ENCODE measurements around the gene PARN.

PARN gene

DNA sequence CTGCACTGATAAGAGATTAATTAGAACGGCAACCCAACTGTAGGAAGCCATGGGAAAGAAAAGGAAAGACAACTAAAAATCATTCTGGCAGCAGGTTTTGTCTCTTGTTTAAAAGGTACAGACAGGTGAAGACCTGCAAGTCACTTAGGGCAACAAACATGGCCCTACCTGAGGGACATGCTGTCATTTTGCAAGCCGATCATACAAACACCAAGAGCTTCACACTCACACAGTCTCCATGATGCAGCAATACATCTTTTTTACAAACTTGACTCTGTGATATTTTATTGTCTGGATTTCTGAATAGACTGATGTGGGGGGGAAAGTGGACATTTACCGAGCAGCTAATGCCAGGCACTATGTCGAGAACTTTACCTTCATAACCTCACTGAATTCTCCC, 101.8 kb downstream of the PARN start:
- no peak for TF ChIP-seq JUND (IDR thresholded peaks at IDR 0.05; ENCODE audit: low read depth)
- no peak for DNase-seq (ENCODE audit: low read depth in 1 of 2, low spot score in 1 of 2)
- in situ Hi-C loops (cut with HindIII; ENCODE audit: low pct_unique_long_range_greater_than_20kb, low sequenced_read_pairs) = no loop called here

- no peak for TF ChIP-seq JUND (IDR thresholded peaks at IDR 0.05; ENCODE audit: low read depth)
- DNase-seq (ENCODE audit: low read depth in 1 of 2, low spot score in 1 of 2) = no peak
- in situ Hi-C loops (cut with HindIII; ENCODE audit: low pct_unique_long_range_greater_than_20kb, low sequenced_read_pairs) = no loop called here
Measured at GRCh38 chr16:14527411-14528044, 102.5 kb downstream of the PARN start.

GRCh38 chr16:14525596-14525995, 104.5 kb downstream of the PARN start:
- no peak for TF ChIP-seq JUND (IDR thresholded peaks at IDR 0.05; ENCODE audit: low read depth)
- in situ Hi-C loops (cut with HindIII; ENCODE audit: low pct_unique_long_range_greater_than_20kb, low sequenced_read_pairs) = no loop called here
- no peak for DNase-seq (ENCODE audit: low read depth in 1 of 2, low spot score in 1 of 2)

DNA sequence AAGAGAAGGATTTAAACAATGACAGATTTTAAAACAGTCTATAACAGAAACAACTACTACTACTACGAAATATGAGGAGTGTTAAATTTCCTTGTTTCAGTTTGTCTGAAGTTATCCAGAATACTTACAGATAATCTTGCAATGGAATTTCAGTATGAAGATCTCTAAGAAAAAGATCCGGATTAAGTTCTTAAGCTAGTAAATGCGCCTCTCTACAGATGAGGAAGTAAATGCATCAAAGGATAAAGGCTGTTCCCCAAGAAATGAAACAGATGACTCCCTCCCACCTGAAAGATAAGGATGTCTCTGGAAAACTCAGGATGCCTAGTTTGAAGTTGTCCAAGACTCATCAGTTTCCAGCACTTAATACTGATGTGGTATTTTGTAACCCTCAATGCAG, 105.1 kb downstream of the PARN start:
- TF ChIP-seq JUND (IDR thresholded peaks at IDR 0.05; ENCODE audit: low read depth) = no peak
- no peak for DNase-seq (ENCODE audit: low read depth in 1 of 2, low spot score in 1 of 2)
- in situ Hi-C loops (cut with HindIII; ENCODE audit: low pct_unique_long_range_greater_than_20kb, low sequenced_read_pairs) = no loop called here

- in situ Hi-C loops (cut with HindIII; ENCODE audit: low pct_unique_long_range_greater_than_20kb, low sequenced_read_pairs) = no loop called here
- TF ChIP-seq JUND (IDR thresholded peaks at IDR 0.05; ENCODE audit: low read depth) = no peak
- no peak for DNase-seq (ENCODE audit: low read depth in 1 of 2, low spot score in 1 of 2)
Measured at GRCh38 chr16:14523632-14524031, 106.4 kb downstream of the PARN start.

DNA sequence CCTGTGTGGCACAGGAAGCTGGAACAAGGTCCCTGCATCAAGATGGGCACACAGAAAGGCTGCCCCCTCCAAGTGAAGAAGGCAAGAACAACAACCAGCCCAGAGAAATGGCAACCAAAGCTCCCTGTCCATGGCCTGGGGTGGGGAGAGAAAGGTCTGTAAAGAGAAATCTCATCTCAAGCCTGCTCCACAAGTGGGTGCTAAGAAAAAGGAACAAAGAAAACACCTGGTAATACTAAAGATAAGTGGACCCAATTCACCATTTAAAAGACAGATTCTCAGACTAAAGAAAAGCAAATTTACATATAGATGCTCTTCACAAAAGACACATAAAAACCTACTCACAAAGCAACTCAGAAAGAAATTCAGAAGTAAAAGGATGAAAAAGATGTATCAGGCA, 107.4 kb downstream of the PARN start:
- in situ Hi-C loops (cut with HindIII; ENCODE audit: low pct_unique_long_range_greater_than_20kb, low sequenced_read_pairs) = no loop called here
- DNase-seq (ENCODE audit: low read depth in 1 of 2, low spot score in 1 of 2) = no peak
- no peak for TF ChIP-seq JUND (IDR thresholded peaks at IDR 0.05; ENCODE audit: low read depth)

GRCh38 chr16:14520753-14521152, 109.3 kb downstream of the PARN start:
- no peak for DNase-seq (ENCODE audit: low read depth in 1 of 2, low spot score in 1 of 2)
- in situ Hi-C loops (cut with HindIII; ENCODE audit: low pct_unique_long_range_greater_than_20kb, low sequenced_read_pairs) = no loop called here
- TF ChIP-seq JUND (IDR thresholded peaks at IDR 0.05; ENCODE audit: low read depth) = no peak

GRCh38 chr16:14514967-14515366, 115.1 kb downstream of the PARN start:
- in situ Hi-C loops (cut with HindIII; ENCODE audit: low pct_unique_long_range_greater_than_20kb, low sequenced_read_pairs) = no loop called here
- DNase-seq (ENCODE audit: low read depth in 1 of 2, low spot score in 1 of 2) = no peak
- no peak for TF ChIP-seq JUND (IDR thresholded peaks at IDR 0.05; ENCODE audit: low read depth)

DNA sequence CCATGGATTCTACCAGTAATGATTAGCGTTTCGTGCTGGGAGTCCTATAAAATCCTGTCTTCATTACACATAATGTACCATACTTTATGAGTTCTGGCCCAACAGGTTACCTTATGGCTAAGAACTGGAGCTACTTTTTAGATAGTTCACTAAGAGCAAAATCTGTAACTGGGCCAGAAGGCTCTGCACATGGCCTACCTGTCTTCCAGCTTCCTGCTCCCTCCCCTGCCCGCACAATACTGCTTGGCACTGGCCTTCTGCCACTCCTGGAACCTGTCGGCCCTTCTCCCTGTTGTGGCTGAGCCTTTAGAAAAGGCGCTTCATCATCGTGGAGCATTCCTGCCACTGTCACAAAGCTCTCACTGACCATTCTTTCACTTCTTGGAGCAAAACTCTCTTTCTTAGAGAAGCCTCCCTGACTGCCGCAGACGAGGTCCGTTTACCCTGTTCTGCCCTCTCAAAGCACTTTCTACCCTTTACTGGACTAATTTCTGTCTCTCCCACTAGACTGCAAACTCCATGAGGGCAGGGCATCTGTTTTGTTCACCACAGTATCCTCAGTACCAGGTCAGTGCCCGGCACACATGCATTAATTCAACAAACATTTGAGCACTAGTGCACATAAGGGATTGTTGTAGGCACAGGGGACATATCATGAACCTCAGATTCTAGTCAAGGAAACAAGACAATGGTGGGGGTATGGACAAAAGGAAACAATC, 116.5 kb downstream of the PARN start:
- no peak for TF ChIP-seq JUND (IDR thresholded peaks at IDR 0.05; ENCODE audit: low read depth)
- no peak for DNase-seq (ENCODE audit: low read depth in 1 of 2, low spot score in 1 of 2)
- in situ Hi-C loops (cut with HindIII; ENCODE audit: low pct_unique_long_range_greater_than_20kb, low sequenced_read_pairs) = no loop called here

DNA sequence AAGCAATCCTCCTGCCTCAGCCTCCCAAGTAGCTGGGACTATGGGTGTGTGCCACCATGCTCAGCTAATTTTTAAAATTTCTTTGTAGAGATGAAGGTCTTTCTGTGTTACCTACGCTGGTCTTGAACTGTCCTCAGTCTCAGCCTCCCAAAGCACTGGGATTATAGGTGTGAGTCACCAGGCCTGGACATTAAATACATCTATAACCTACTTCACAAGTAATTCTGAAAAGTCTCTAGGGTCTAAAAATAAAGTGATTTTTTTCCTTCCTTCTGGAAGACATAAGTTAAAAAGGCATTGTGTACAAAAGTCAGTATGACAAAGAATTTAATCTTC, 118.3 kb downstream of the PARN start:
- no peak for DNase-seq (ENCODE audit: low read depth in 1 of 2, low spot score in 1 of 2)
- no peak for TF ChIP-seq JUND (IDR thresholded peaks at IDR 0.05; ENCODE audit: low read depth)
- in situ Hi-C loops (cut with HindIII; ENCODE audit: low pct_unique_long_range_greater_than_20kb, low sequenced_read_pairs) = no loop called here

DNA sequence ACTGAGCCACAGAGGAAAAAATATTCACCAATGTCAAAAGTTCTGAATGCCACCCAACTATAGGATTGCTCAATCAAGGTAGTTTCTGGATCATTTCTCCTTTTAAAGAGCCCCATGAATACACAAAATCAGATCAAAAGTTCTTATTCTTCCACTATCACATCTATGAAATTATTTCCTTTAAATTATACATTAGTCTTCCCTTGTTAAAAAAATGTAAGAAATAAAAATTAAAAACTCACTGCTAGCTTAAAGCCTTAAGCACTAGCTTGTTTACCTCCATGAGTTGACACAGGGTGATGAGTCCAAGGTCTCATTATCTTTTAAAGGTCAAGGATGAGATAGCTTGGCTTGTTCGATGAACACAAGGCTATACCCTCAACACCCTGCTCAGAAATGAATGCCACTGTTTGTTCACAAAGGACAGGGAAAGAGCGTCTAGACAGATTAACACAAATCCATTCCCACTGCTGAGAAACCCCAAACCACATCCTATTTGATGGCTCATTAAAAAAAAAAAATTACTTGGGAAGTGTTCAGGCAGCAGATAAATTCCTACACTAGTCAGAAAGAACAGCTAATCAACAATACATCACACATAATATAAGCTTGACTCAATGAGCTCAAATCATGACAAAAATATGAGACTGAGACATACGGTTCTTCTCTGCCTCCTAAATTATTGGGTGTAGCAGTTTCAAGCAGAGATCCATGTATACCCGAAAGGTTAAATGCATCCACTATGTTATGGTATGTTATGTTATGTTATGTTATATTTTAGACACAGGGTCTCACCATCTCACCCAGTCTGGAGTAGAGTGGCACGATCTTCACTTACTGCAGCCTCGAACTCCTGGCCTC, 118.9 kb downstream of the PARN start:
- no peak for TF ChIP-seq JUND (IDR thresholded peaks at IDR 0.05; ENCODE audit: low read depth)
- no peak for DNase-seq (ENCODE audit: low read depth in 1 of 2, low spot score in 1 of 2)
- in situ Hi-C loops (cut with HindIII; ENCODE audit: low pct_unique_long_range_greater_than_20kb, low sequenced_read_pairs) = no loop called here

GRCh38 chr16:14510581-14510938, 119.5 kb downstream of the PARN start:
- in situ Hi-C loops (cut with HindIII; ENCODE audit: low pct_unique_long_range_greater_than_20kb, low sequenced_read_pairs) = no loop called here
- no peak for TF ChIP-seq JUND (IDR thresholded peaks at IDR 0.05; ENCODE audit: low read depth)
- DNase-seq (ENCODE audit: low read depth in 1 of 2, low spot score in 1 of 2) = no peak

- no peak for TF ChIP-seq JUND (IDR thresholded peaks at IDR 0.05; ENCODE audit: low read depth)
- in situ Hi-C loops (cut with HindIII; ENCODE audit: low pct_unique_long_range_greater_than_20kb, low sequenced_read_pairs) = no loop called here
Measured at GRCh38 chr16:14509675-14510132, 120.4 kb downstream of the PARN start.

More at GRCh38 chr16:14509675-14510132, 120.4 kb downstream of the PARN start:
- DNase-seq (ENCODE audit: low read depth in 1 of 2, low spot score in 1 of 2) = no peak

Data from T47D (cell line).